Mesenchymal stem cell (in vitro differentiated cells and primary cell): Measurements from ENCODE around the gene CDK9.
A peak's percentile ranks its signal among the peaks of the same experiment; 100 is the strongest.

Source experiments
- DNase-seq: peaks from one replicate; pipeline ENCODE4 v3.0.0-alpha.2; 2013
- H2AFZ ChIP-seq: one replicate; pipeline ENCODE4 v1.6.1; 2013; ENCODE audit warnings: low read depth, mild to moderate bottlenecking, control low read depth, inconsistent platforms, low read length, moderate library complexity
- H2AK5ac ChIP-seq: 2 replicates; pipeline ENCODE4 v1.6.1; 2013; ENCODE audit warnings: low read length, moderate library complexity, mild to moderate bottlenecking, inconsistent platforms; ENCODE audit not compliant: severe bottlenecking
- H2BK120ac ChIP-seq: one replicate; pipeline ENCODE4 v1.6.1; 2013; ENCODE audit warnings: low read depth, mild to moderate bottlenecking, inconsistent platforms, low read length, moderate library complexity
- H2BK12ac ChIP-seq, 2 experiments: one replicate each; pipeline ENCODE4 v1.6.1; 2013; ENCODE audit warnings: inconsistent platforms in 2 of 2, low read length in 2 of 2, mild to moderate bottlenecking in 2 of 2, moderate library complexity in 2 of 2, control low read depth in 1 of 2
- H2BK15ac ChIP-seq: one replicate; pipeline ENCODE4 v1.6.1; 2013; ENCODE audit warnings: mild to moderate bottlenecking, low read depth, inconsistent platforms; ENCODE audit not compliant: poor library complexity, severe bottlenecking
- H2BK5ac ChIP-seq: 2 replicates; pipeline ENCODE4 v1.6.1; 2013; ENCODE audit warnings: low read depth, mild to moderate bottlenecking, low read length, control low read depth, inconsistent platforms; ENCODE audit not compliant: poor library complexity, severe bottlenecking
- H3K14ac ChIP-seq, 2 experiments: one replicate each; pipeline ENCODE4 v1.6.1; 2013; ENCODE audit warnings: inconsistent platforms in 2 of 2, low read length in 2 of 2, control low read depth in 1 of 2, mild to moderate bottlenecking in 1 of 2, moderate library complexity in 1 of 2
- H3K18ac ChIP-seq, 2 experiments: one replicate each; pipeline ENCODE4 v1.6.1; 2013; ENCODE audit warnings: inconsistent platforms in 2 of 2, low read length in 2 of 2, control low read depth in 1 of 2, low read depth in 1 of 2, mild to moderate bottlenecking in 1 of 2
- H3K23ac ChIP-seq, 2 experiments: one replicate each; pipeline ENCODE4 v1.6.1; 2013; ENCODE audit warnings: inconsistent platforms in 2 of 2, low read length in 2 of 2, mild to moderate bottlenecking in 2 of 2, moderate library complexity in 2 of 2, control low read depth in 1 of 2
- H3K27ac ChIP-seq: 2 replicates; pipeline ENCODE4 v1.5.1; 2013; ENCODE audit warnings: mild to moderate bottlenecking, moderate library complexity, low read length, control low read depth, inconsistent platforms; ENCODE audit not compliant: poor library complexity, severe bottlenecking
- H3K27me3 ChIP-seq, 2 experiments: 2 replicates each; pipeline versions ENCODE4 v1.6.1 to v1.7.0; 2013; ENCODE audit warnings: low read length in 2 of 2, mild to moderate bottlenecking in 2 of 2, moderate library complexity in 2 of 2, control low read depth in 1 of 2, inconsistent platforms in 1 of 2; ENCODE audit not compliant: control insufficient read depth in 1 of 2, insufficient read depth in 1 of 2
- H3K36me3 ChIP-seq, 2 experiments: 2 replicates each; pipeline versions ENCODE4 v1.6.1 to v1.7.0; 2013; ENCODE audit warnings: low read length in 2 of 2, control low read depth in 1 of 2, inconsistent platforms in 1 of 2, low read depth in 1 of 2, mild to moderate bottlenecking in 1 of 2; ENCODE audit not compliant: insufficient read depth in 2 of 2, control insufficient read depth in 1 of 2
- H3K4ac ChIP-seq, 2 experiments: one replicate each; pipeline ENCODE4 v1.6.1; 2013; ENCODE audit warnings: inconsistent platforms in 2 of 2, low read length in 2 of 2, mild to moderate bottlenecking in 2 of 2, moderate library complexity in 2 of 2, control low read depth in 1 of 2, low read depth in 1 of 2
- H3K4me1 ChIP-seq: 2 replicates; pipeline ENCODE4 v1.6.1; 2013; ENCODE audit warnings: low read depth, low read length, control low read depth; ENCODE audit not compliant: control insufficient read depth, insufficient read depth
- H3K4me2 ChIP-seq: 2 replicates; pipeline ENCODE4 v1.6.1; 2013; ENCODE audit warnings: low read length, mild to moderate bottlenecking, inconsistent platforms; ENCODE audit not compliant: poor library complexity, severe bottlenecking
- H3K4me3 ChIP-seq, 2 experiments: 2 replicates each; pipeline versions ENCODE4 v1.5.1 to v1.7.0; 2013; ENCODE audit warnings: low read length in 2 of 2, mild to moderate bottlenecking in 2 of 2, control low read depth in 1 of 2, low read depth in 1 of 2; ENCODE audit not compliant: insufficient read depth in 1 of 2
- H3K79me1 ChIP-seq: replicated peaks from 2 replicates; pipeline ENCODE4 v1.6.1; 2013; ENCODE audit warnings: mild to moderate bottlenecking, control low read depth, low read length, inconsistent platforms; ENCODE audit not compliant: poor library complexity, severe bottlenecking
- H3K9ac ChIP-seq: 2 replicates; pipeline ENCODE4 v1.7.0; 2013; ENCODE audit warnings: mild to moderate bottlenecking, low read length, moderate library complexity
- H3K9me3 ChIP-seq: 2 replicates; pipeline ENCODE4 v1.7.0; 2013; ENCODE audit warnings: mild to moderate bottlenecking, low read length; ENCODE audit not compliant: control insufficient read depth
- H4K8ac ChIP-seq: one replicate; pipeline ENCODE4 v1.6.1; 2013; ENCODE audit warnings: inconsistent platforms, mild to moderate bottlenecking, low read length, moderate library complexity
- H4K91ac ChIP-seq: one replicate; pipeline ENCODE4 v1.6.1; 2013; ENCODE audit warnings: mild to moderate bottlenecking, low read length, inconsistent platforms
- WGBS: methylation state at CpG from one replicate; pipeline ENCODE4 v1.1.7; 2013; ENCODE audit warnings: mixed read lengths; 5-methylcytosine and 5-hydroxymethylcytosine counted together

Gene CDK9

DNA sequence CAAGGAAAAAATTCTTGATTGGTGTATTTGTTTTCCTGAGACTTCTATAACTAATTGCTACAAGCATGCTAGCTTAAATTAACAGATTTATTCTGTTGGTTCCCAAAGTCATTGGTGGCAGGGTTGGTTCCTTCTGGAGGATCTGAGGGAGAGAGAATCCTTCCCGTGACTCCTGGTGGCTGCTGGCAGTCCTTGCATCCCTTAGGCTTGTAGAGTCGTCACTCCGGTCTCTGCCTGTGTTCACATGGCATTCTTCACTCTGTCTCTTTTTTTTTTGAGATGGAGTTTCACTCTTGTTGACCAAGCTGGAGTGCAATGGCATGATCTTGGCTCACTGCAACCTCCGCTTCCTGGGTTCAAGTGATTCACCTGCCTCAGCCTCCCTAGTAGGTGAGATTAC lies 5.3 kb downstream of the CDK9 start:
- H3K79me1 ChIP-seq = peaks cover 33% of the 10 kb centered on the region
- H4K8ac ChIP-seq = no peak overlapping the region
- no peak overlapping the region for H3K14ac ChIP-seq
- H3K27me3 ChIP-seq = no peaks in the 10 kb centered on the region
- H3K27ac ChIP-seq = no peak overlapping the region
- peaks cover 70 to 72% of the 10 kb centered on the region in 2 experiments for H3K36me3 ChIP-seq
- no peak overlapping the region for H3K18ac ChIP-seq
- no peak overlapping the region for H3K23ac ChIP-seq
- H2BK120ac ChIP-seq = no peak overlapping the region
- H3K9ac ChIP-seq = no peak overlapping the region
- H3K4me3 ChIP-seq = no peak overlapping the region
- no peak overlapping the region for H3K4ac ChIP-seq
- no peak for DNase-seq
- 87% methylated on average over 4 of the region's 4 CpGs for WGBS
- H2AFZ ChIP-seq = no peak overlapping the region
- H2BK12ac ChIP-seq = no peak overlapping the region
- no peak overlapping the region for H3K4me2 ChIP-seq
- no peak overlapping the region for H4K91ac ChIP-seq
- no peak overlapping the region for H2BK5ac ChIP-seq
- H2BK15ac ChIP-seq = no peak overlapping the region
- H2AK5ac ChIP-seq = no peak overlapping the region
- H3K4me1 ChIP-seq = peaks cover 24% of the 10 kb centered on the region
- H3K9me3 ChIP-seq = no peaks in the 10 kb centered on the region

GRCh38 chr9:127792417-127793031 lies 6.7 kb downstream of the CDK9 start:
- no peak overlapping the region for H3K23ac ChIP-seq
- H3K4me3 ChIP-seq = no peak overlapping the region
- peaks cover 33% of the 10 kb centered on the region for H3K79me1 ChIP-seq
- no peak overlapping the region for H3K18ac ChIP-seq
- no peak overlapping the region for H2BK120ac ChIP-seq
- 89% methylated on average over 7 of the region's 7 CpGs for WGBS
- H3K4me2 ChIP-seq = no peak overlapping the region
- H2AFZ ChIP-seq = no peak overlapping the region
- H3K36me3 ChIP-seq = peaks cover 65 to 70% of the 10 kb centered on the region in 2 experiments
- H4K91ac ChIP-seq = no peak overlapping the region
- no peak overlapping the region for H2BK5ac ChIP-seq
- H3K4me1 ChIP-seq = peaks cover 31% of the 10 kb centered on the region
- no peaks in the 10 kb centered on the region for H3K27me3 ChIP-seq
- H2BK12ac ChIP-seq = peak overlapping the region in 1 of 2 experiments; percentile 38
- H3K9me3 ChIP-seq = no peaks in the 10 kb centered on the region
- no peak overlapping the region for H2BK15ac ChIP-seq
- H3K14ac ChIP-seq = no peak overlapping the region
- no peak overlapping the region for H2AK5ac ChIP-seq
- no peak overlapping the region for H3K27ac ChIP-seq
- H4K8ac ChIP-seq = peak overlapping the region; percentile 39
- H3K9ac ChIP-seq = no peak overlapping the region
- no peak overlapping the region for H3K4ac ChIP-seq
- no peak for DNase-seq

DNA sequence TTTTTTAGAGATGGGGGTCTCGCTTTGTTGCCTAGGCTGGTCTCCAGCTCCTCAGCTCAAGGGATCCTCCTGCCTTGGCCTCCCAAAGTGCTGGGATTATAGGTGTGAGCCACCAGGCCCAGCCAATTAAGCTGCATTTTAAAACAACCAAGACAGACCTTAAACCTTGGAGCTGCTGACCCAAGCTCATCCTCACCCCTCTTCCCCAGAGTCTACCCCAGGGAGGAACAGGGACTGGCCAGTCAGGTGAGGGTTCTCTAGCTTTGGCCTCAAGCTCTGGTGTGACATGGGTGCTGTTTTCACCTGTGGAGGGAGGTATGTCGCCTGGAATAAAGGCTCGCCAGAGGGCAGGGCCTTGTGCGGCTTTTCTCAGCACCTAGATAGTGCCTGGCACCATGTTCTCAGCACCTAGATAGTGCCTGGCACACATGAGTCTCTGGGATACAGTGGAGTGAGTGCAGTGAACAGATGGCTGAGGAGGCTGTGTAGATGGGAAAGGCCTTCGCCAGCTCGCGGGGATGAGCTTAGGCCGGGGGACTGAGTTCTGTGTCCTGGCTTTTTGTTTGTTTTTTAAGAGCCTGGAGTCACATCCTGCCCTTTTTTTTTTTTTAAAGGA lies 7.4 kb downstream of the CDK9 start:
- H2BK12ac ChIP-seq = no peak overlapping the region
- no peak overlapping the region for H3K4me2 ChIP-seq
- peaks cover 32% of the 10 kb centered on the region for H3K79me1 ChIP-seq
- H2AFZ ChIP-seq = no peak overlapping the region
- H3K4me1 ChIP-seq = peaks cover 27% of the 10 kb centered on the region
- no peak overlapping the region for H3K23ac ChIP-seq
- no peak overlapping the region for H2AK5ac ChIP-seq
- H3K18ac ChIP-seq = no peak overlapping the region
- no peak overlapping the region for H2BK15ac ChIP-seq
- no peaks in the 10 kb centered on the region for H3K9me3 ChIP-seq
- H4K8ac ChIP-seq = peak overlapping the region; percentile 57
- H2BK5ac ChIP-seq = no peak overlapping the region
- H3K9ac ChIP-seq = peak overlapping the region; percentile 52
- no peak overlapping the region for H4K91ac ChIP-seq
- DNase-seq = peak; percentile 33
- no peak overlapping the region for H3K4ac ChIP-seq
- 75% methylated on average over 7 of the region's 8 CpGs for WGBS
- no peak overlapping the region for H3K27ac ChIP-seq
- peaks cover 58 to 63% of the 10 kb centered on the region in 2 experiments for H3K36me3 ChIP-seq
- H3K27me3 ChIP-seq = no peaks in the 10 kb centered on the region
- H3K4me3 ChIP-seq = no peak overlapping the region
- no peak overlapping the region for H3K14ac ChIP-seq
- no peak overlapping the region for H2BK120ac ChIP-seq

GRCh38 chr9:127794001-127794791 lies 8.4 kb downstream of the CDK9 start:
- peak overlapping the region; percentile 52 for H3K9ac ChIP-seq
- H3K4ac ChIP-seq = no peak overlapping the region
- no peak overlapping the region for H3K23ac ChIP-seq
- DNase-seq = no peak
- H2BK5ac ChIP-seq = no peak overlapping the region
- H3K4me1 ChIP-seq = peaks cover 21% of the 10 kb centered on the region
- no peaks in the 10 kb centered on the region for H3K27me3 ChIP-seq
- no peak overlapping the region for H2BK12ac ChIP-seq
- peak overlapping the region; percentile 0 for H4K8ac ChIP-seq
- peaks cover 22% of the 10 kb centered on the region for H3K79me1 ChIP-seq
- no peak overlapping the region for H3K4me3 ChIP-seq
- no peak overlapping the region for H2BK120ac ChIP-seq
- peaks cover 48 to 53% of the 10 kb centered on the region in 2 experiments for H3K36me3 ChIP-seq
- H2BK15ac ChIP-seq = no peak overlapping the region
- H2AK5ac ChIP-seq = no peak overlapping the region
- H3K14ac ChIP-seq = no peak overlapping the region
- no peaks in the 10 kb centered on the region for H3K9me3 ChIP-seq
- WGBS = 89% methylated on average over 14 of the region's 14 CpGs
- H2AFZ ChIP-seq = no peak overlapping the region
- no peak overlapping the region for H3K18ac ChIP-seq
- no peak overlapping the region for H4K91ac ChIP-seq
- no peak overlapping the region for H3K4me2 ChIP-seq
- H3K27ac ChIP-seq = no peak overlapping the region
